Activated naive CD8-positive, alpha-beta T cell treated with anti-CD3 and anti-CD28 coated beads, Interleukin-2, amount 10 ng/mL, durations not matched to agents 7 days and 5 days (primary cell): ENCODE data around the gene SAC3D1. TPM values are rescaled to one million over a fixed set of nuclear protein-coding genes. Genes with fewer than 3 reads are reported as not detected.
"Not testable (repeated sequence)": the region's sequence is repeated elsewhere in the genome, so short reads cannot be mapped to it uniquely, and the experiment has no call there.

Experiments used
- ATAC-seq: fragments of 150-1000 bp; cut with Tn5 transposase; one replicate; pipeline ENCODE4 v1.10.0; 2021; ENCODE audit warnings: low read depth, moderate library complexity
- POLR2A ChIA-PET: fragments of 350-600 bp; sonication (Branson Sonifier 250); formaldehyde crosslinking; loops from one replicate; lab custom pipeline; 2021; ENCODE audit warnings: antibody characterized with exemption; lab: Charles Lee
- DNase-seq: peaks from one replicate; pipeline ENCODE4 v3.0.0; 2021
- H3K27ac Mint-ChIP-seq: one replicate; pipeline ENCODE4 v1.8.0; 2022; ENCODE audit warnings: mild to moderate bottlenecking, mixed read lengths
- H3K27me3 Mint-ChIP-seq: one replicate; pipeline ENCODE4 v1.8.0; 2022; ENCODE audit warnings: mild to moderate bottlenecking, moderate library complexity, mixed read lengths
- H3K36me3 Mint-ChIP-seq: one replicate; pipeline ENCODE4 v1.8.0; 2021; ENCODE audit warnings: mild to moderate bottlenecking, mixed read lengths
- H3K4me1 Mint-ChIP-seq: one replicate; pipeline ENCODE4 v1.8.0; 2021; ENCODE audit warnings: mixed read lengths
- H3K4me3 Mint-ChIP-seq: one replicate; pipeline ENCODE4 v1.8.0; 2022; ENCODE audit warnings: mild to moderate bottlenecking, moderate library complexity, mixed read lengths
- H3K9me3 Mint-ChIP-seq: one replicate; pipeline ENCODE4 v1.8.0; 2021; ENCODE audit warnings: mixed read lengths
- total RNA-seq, 2 experiments: library from RNA; stranded (reverse); gene quantifications; one replicate each; pipeline ENCODE4 v1.2.3, GENCODE V29; 2021

The SAC3D1 gene
- total RNA-seq, 2 experiments from 2014 or later: 24.2 to 25.8 TPM

- Mint-ChIP-seq H3K9me3 (no peaks in the 10 kb centered on the region), H3K27me3 (no peaks in the 10 kb centered on the region), H3K4me1 (peaks cover 20% of the 10 kb centered on the region), H3K4me3 (peak overlapping the region; percentile 91), H3K36me3 (peaks cover 12% of the 10 kb centered on the region), H3K27ac (peak overlapping the region; percentile 98)
- ATAC-seq (peak; percentile 86), DNase-seq (peak; percentile 91)
- POLR2A ChIA-PET: interaction anchor here (0.7 to 3.5 kb wide), 17 partner anchors 12 to 169 kb away, joined by 3 to 22 read pairs (median 6); partner anchors contain the start of genes BATF2, CAPN1, SAC3D1 and SNX15
Observed at GRCh38 chr11:65013130-65013887, 27.7 kb upstream of the SAC3D1 start.

GRCh38 chr11:65013888-65014725 lies 26.9 kb upstream of the SAC3D1 start, which contains the start of gene ARL2:
Gene ARL2 (plus strand): TSS chr11:65014160. CDS start chr11:65014208, 48 bp downstream.
- peak; percentile 75 for ATAC-seq
- POLR2A ChIA-PET: interaction anchor here (0.9 to 3.5 kb wide), 22 partner anchors 10 to 167 kb away, joined by 3 to 22 read pairs (median 4); partner anchors contain the start of genes CAPN1, CDCA5, MAJIN and PPP2R5B
- H3K4me1 Mint-ChIP-seq: peaks cover 20% of the 10 kb centered on the region

GRCh38 chr11:65014726-65015227 lies 26.2 kb upstream of the SAC3D1 start:
- peaks cover 20% of the 10 kb centered on the region for H3K4me1 Mint-ChIP-seq
- no peaks in the 10 kb centered on the region for H3K9me3 Mint-ChIP-seq
- peak overlapping the region; percentile 91 for H3K27ac Mint-ChIP-seq
- no peak for ATAC-seq
- no peak for DNase-seq
- H3K27me3 Mint-ChIP-seq: no peaks in the 10 kb centered on the region
- H3K4me3 Mint-ChIP-seq: peak overlapping the region; percentile 91
- peaks cover 15% of the 10 kb centered on the region for H3K36me3 Mint-ChIP-seq
- POLR2A ChIA-PET: interaction anchor here (0.7 to 3.5 kb wide), 22 partner anchors 10 to 167 kb away, joined by 3 to 22 read pairs (median 4); partner anchors contain the start of genes CAPN1, CDCA5, FAU and MAJIN

More at GRCh38 chr11:65013888-65014725, 26.9 kb upstream of the SAC3D1 start, which contains the start of gene ARL2:
- Mint-ChIP-seq H3K27ac (peak within 1 kb of the TSS; percentile 98), H3K9me3 (no peaks in the 10 kb centered on the region), H3K4me3 (peak within 1 kb of the TSS; percentile 91), H3K27me3 (no peaks in the 10 kb centered on the region), H3K36me3 (peaks cover 15% of the 10 kb centered on the region)
- peak; percentile 90 for DNase-seq

- POLR2A ChIA-PET: interaction anchor here (0.7 kb wide), 1 partner anchor 10 kb away, joined by 4 read pairs; no protein-coding TSS in a partner anchor
- no peaks in the 10 kb centered on the region for H3K9me3 Mint-ChIP-seq
- ATAC-seq (no peak), DNase-seq (no peak)
- H3K36me3 Mint-ChIP-seq: peaks cover 15% of the 10 kb centered on the region
- H3K4me3 Mint-ChIP-seq: no peak overlapping the region
- H3K4me1 Mint-ChIP-seq: peaks cover 27% of the 10 kb centered on the region
- H3K27me3 Mint-ChIP-seq: no peaks in the 10 kb centered on the region
- H3K27ac Mint-ChIP-seq: peak overlapping the region; percentile 3
Observed at GRCh38 chr11:65016705-65017104, 24.3 kb upstream of the SAC3D1 start.

- no peak for DNase-seq
- H3K4me1 Mint-ChIP-seq: peaks cover 28% of the 10 kb centered on the region
- no peaks in the 10 kb centered on the region for H3K9me3 Mint-ChIP-seq
- H3K4me3 Mint-ChIP-seq: no peak overlapping the region
- POLR2A ChIA-PET: interaction anchor here (0.6 kb wide), 1 partner anchor 9 kb away, joined by 5 read pairs; no protein-coding TSS in a partner anchor
- no peaks in the 10 kb centered on the region for H3K27me3 Mint-ChIP-seq
- H3K27ac Mint-ChIP-seq: no peak overlapping the region
- ATAC-seq: no peak
- peaks cover 17% of the 10 kb centered on the region for H3K36me3 Mint-ChIP-seq
Observed at GRCh38 chr11:65017937-65018336, 23.1 kb upstream of the SAC3D1 start.

GRCh38 chr11:65019824-65020223 lies 21.2 kb upstream of the SAC3D1 start:
- Mint-ChIP-seq H3K27ac (no peak overlapping the region), H3K4me3 (no peak overlapping the region), H3K4me1 (peaks cover 24% of the 10 kb centered on the region), H3K27me3 (no peaks in the 10 kb centered on the region), H3K9me3 (no peaks in the 10 kb centered on the region), H3K36me3 (peaks cover 17% of the 10 kb centered on the region)
- no peak for DNase-seq
- POLR2A ChIA-PET: no interaction called here
- no peak for ATAC-seq

GRCh38 chr11:65021003-65021402 lies 20.0 kb upstream of the SAC3D1 start:
- Mint-ChIP-seq H3K4me3 (no peak overlapping the region), H3K4me1 (peaks cover 19% of the 10 kb centered on the region), H3K36me3 (peaks cover 17% of the 10 kb centered on the region), H3K27me3 (no peaks in the 10 kb centered on the region), H3K27ac (no peak overlapping the region), H3K9me3 (no peaks in the 10 kb centered on the region)
- DNase-seq (no peak), ATAC-seq (peak; percentile 57)
- POLR2A ChIA-PET: no interaction called here

- peaks cover 14% of the 10 kb centered on the region for H3K36me3 Mint-ChIP-seq
- DNase-seq (no peak), ATAC-seq (no peak)
- no peaks in the 10 kb centered on the region for H3K27me3 Mint-ChIP-seq
- POLR2A ChIA-PET: no interaction called here
- no peaks in the 10 kb centered on the region for H3K9me3 Mint-ChIP-seq
- no peak overlapping the region for H3K4me3 Mint-ChIP-seq
- H3K4me1 Mint-ChIP-seq: peaks cover 15% of the 10 kb centered on the region
- no peak overlapping the region for H3K27ac Mint-ChIP-seq
Observed at GRCh38 chr11:65021509-65021908, 19.5 kb upstream of the SAC3D1 start.

- peaks cover 25% of the 10 kb centered on the region for H3K4me1 Mint-ChIP-seq
- H3K36me3 Mint-ChIP-seq, H3K27me3 Mint-ChIP-seq, ATAC-seq, H3K4me3 Mint-ChIP-seq, H3K27ac Mint-ChIP-seq, POLR2A ChIA-PET, H3K9me3 Mint-ChIP-seq, DNase-seq: not testable (repeated sequence)
Observed at GRCh38 chr11:65023502-65023901, 17.5 kb upstream of the SAC3D1 start.

GRCh38 chr11:65026810-65027209 lies 14.2 kb upstream of the SAC3D1 start:
- Mint-ChIP-seq H3K27ac (peak overlapping the region; percentile 82), H3K36me3 (peaks cover 6% of the 10 kb centered on the region), H3K27me3 (no peaks in the 10 kb centered on the region), H3K9me3 (no peaks in the 10 kb centered on the region), H3K4me3 (peak overlapping the region; percentile 81), H3K4me1 (peaks cover 22% of the 10 kb centered on the region)
- POLR2A ChIA-PET: interaction anchor here (1.0 to 3.5 kb wide), 5 partner anchors 10 to 95 kb away, joined by 3 to 18 read pairs (median 5); partner anchors contain the start of genes ARL2, FAU, MRPL49 and SAC3D1
- DNase-seq: no peak
- no peak for ATAC-seq

GRCh38 chr11:65027213-65028067 lies 13.6 kb upstream of the SAC3D1 start, which contains the start of gene SNX15:
Gene SNX15 (plus strand): TSS chr11:65027439. CDS start chr11:65027538, 99 bp downstream.
- peak within 1 kb of the TSS; percentile 82 for H3K27ac Mint-ChIP-seq
- POLR2A ChIA-PET: interaction anchor here (1.0 to 3.5 kb wide), 4 partner anchors 13 to 95 kb away, joined by 3 to 18 read pairs (median 8); partner anchors contain the start of genes ARL2, FAU, MRPL49 and SAC3D1

GRCh38 chr11:65032216-65032615 lies 8.8 kb upstream of the SAC3D1 start:
- Mint-ChIP-seq H3K9me3 (no peaks in the 10 kb centered on the region), H3K27ac (no peak overlapping the region), H3K36me3 (peaks cover 5% of the 10 kb centered on the region), H3K4me1 (peaks cover 13% of the 10 kb centered on the region), H3K4me3 (no peak overlapping the region), H3K27me3 (no peaks in the 10 kb centered on the region)
- ATAC-seq: no peak
- DNase-seq: no peak
- POLR2A ChIA-PET: interaction anchor here (2.2 kb wide), 1 partner anchor 18 kb away, joined by 7 read pairs; the partner anchor contains the start of gene ARL2

More at GRCh38 chr11:65027213-65028067, 13.6 kb upstream of the SAC3D1 start, which contains the start of gene SNX15:
- Mint-ChIP-seq H3K4me1 (peaks cover 20% of the 10 kb centered on the region), H3K4me3 (peak within 1 kb of the TSS; percentile 81), H3K27me3 (no peaks in the 10 kb centered on the region), H3K9me3 (no peaks in the 10 kb centered on the region), H3K36me3 (peaks cover 5% of the 10 kb centered on the region)
- ATAC-seq: peak; percentile 89
- peak; percentile 85 for DNase-seq
